SK-N-SH (cell line): ENCODE data around the gene SINHCAF. TPM values are rescaled to one million over a fixed set of nuclear protein-coding genes. Genes with fewer than 3 reads are reported as not detected.

Experiments
- CTCF ChIA-PET: fragments of 300-600, 350-600 bp; formaldehyde crosslinking; extraction: SDS; loops from one replicate; lab custom pipeline; 2021; lab: Yijun Ruan, JAX
- POLR2A ChIA-PET: fragments of 350-600 bp; sonication (Branson Sonifier 250); formaldehyde crosslinking; extraction: SDS; loops from one replicate; lab custom pipeline; 2020; ENCODE audit warnings: antibody characterized with exemption, inconsistent platforms; lab: Yijun Ruan, JAX
- DNase-seq: peaks from one replicate; pipeline ENCODE4 v3.0.0; 2012
- H2AFZ ChIP-seq: fragments of 200-600 bp; sonication (generic); 2 replicates; pipeline ENCODE4 v1.8.1; 2016; ENCODE audit warnings: antibody characterized with exemption, mild to moderate bottlenecking, low read depth
- H3F3A ChIP-seq: fragments of 200-600 bp; sonication (generic); replicated peaks from 2 replicates; pipeline ENCODE3; 2016; ENCODE audit warnings: antibody characterized with exemption, mild to moderate bottlenecking; ENCODE audit not compliant: insufficient read depth
- H3K27ac ChIP-seq, 2 experiments: fragments of 200-500 bp in 1 of 2; fragments of 200-600 bp in 1 of 2; sonication (Bioruptor generic) in 1 of 2; sonication (generic), shearing (Covaris generic) in 1 of 2; 2 replicates each; pipeline versions ENCODE4 v1.5.1 to v1.6.1; 2014 to 2016; ENCODE audit warnings: low read depth in 2 of 2, inconsistent platforms in 1 of 2, low read length in 1 of 2, mild to moderate bottlenecking in 1 of 2, mixed read lengths in 1 of 2
- H3K27me3 ChIP-seq: fragments of 200-600 bp; sonication (generic), shearing (Covaris generic); 2 replicates; pipeline ENCODE4 v1.6.1; 2016; ENCODE audit warnings: mixed run types; ENCODE audit not compliant: insufficient read depth
- H3K36me3 ChIP-seq, 2 experiments: fragments of 200-500 bp in 1 of 2; fragments of 200-600 bp in 1 of 2; sonication (Bioruptor generic) in 1 of 2; sonication (generic) in 1 of 2; replicated peaks in 1 of 2; 2 replicates each; pipeline versions ENCODE3 to v1.5.1; 2014 to 2016; ENCODE audit warnings: low read length in 1 of 2, mild to moderate bottlenecking in 1 of 2; ENCODE audit not compliant: insufficient read depth in 2 of 2, control insufficient read depth in 1 of 2
- H3K4me1 ChIP-seq, 2 experiments: fragments of 200-500 bp in 1 of 2; fragments of 200-600 bp in 1 of 2; sonication (Bioruptor generic) in 1 of 2; sonication (generic), shearing (Covaris generic) in 1 of 2; 2 replicates each; pipeline versions ENCODE4 v1.5.1 to v1.6.1; 2014 to 2016; ENCODE audit warnings: low read depth in 1 of 2, low read length in 1 of 2, mixed run types in 1 of 2; ENCODE audit not compliant: insufficient read depth in 2 of 2, control insufficient read depth in 1 of 2
- H3K4me2 ChIP-seq: fragments of 200-600 bp; sonication (generic), shearing (Covaris generic); 2 replicates; pipeline ENCODE4 v1.6.1; 2017; ENCODE audit warnings: mixed run types
- H3K4me3 ChIP-seq, 2 experiments: fragments of 200-500 bp in 1 of 2; fragments of 200-600 bp in 1 of 2; sonication (Bioruptor generic) in 1 of 2; sonication (generic), shearing (Covaris generic) in 1 of 2; 2 replicates each; pipeline versions ENCODE4 v1.5.1 to v1.8.1; 2014 to 2016; ENCODE audit warnings: low read depth in 2 of 2, inconsistent platforms in 1 of 2, low read length in 1 of 2, mild to moderate bottlenecking in 1 of 2, mixed read lengths in 1 of 2, moderate library complexity in 1 of 2
- H3K79me2 ChIP-seq: fragments of 200-600 bp; sonication (generic); 2 replicates; pipeline ENCODE4 v1.8.1; 2017; ENCODE audit warnings: mild to moderate bottlenecking; ENCODE audit not compliant: insufficient read depth
- H3K9ac ChIP-seq: fragments of 200-600 bp; sonication (generic); 2 replicates; pipeline ENCODE4 v1.6.1; 2017; ENCODE audit warnings: mixed run types
- H3K9me2 ChIP-seq: fragments of 200-600 bp; sonication (generic); 2 replicates; pipeline ENCODE4 v1.6.1; 2017; ENCODE audit warnings: mixed run types
- H3K9me3 ChIP-seq: fragments of 200-600 bp; sonication (generic); 2 replicates; pipeline ENCODE4 v1.6.1; 2017; ENCODE audit warnings: mixed run types, mild to moderate bottlenecking, moderate library complexity
- H4K20me1 ChIP-seq: fragments of 200-600 bp; sonication (generic); 2 replicates; pipeline ENCODE4 v1.6.1; 2017; ENCODE audit warnings: mild to moderate bottlenecking, mixed run types; ENCODE audit not compliant: insufficient read depth
- ELF1 ChIP-seq: IDR thresholded peaks from 2 replicates; pipeline ENCODE4 v1.4.0; 2012
- IRF3 ChIP-seq: fragments of 150-350 bp; IDR thresholded peaks from 2 replicates; pipeline ENCODE4 v1.6.1; 2016; ENCODE audit warnings: mild to moderate bottlenecking, low read depth, low read length
- MAX ChIP-seq: IDR thresholded peaks from 2 replicates; pipeline ENCODE4 v1.4.0; 2012; ENCODE audit warnings: low read depth
- NRF1 ChIP-seq: IDR thresholded peaks from 2 replicates; pipeline ENCODE4 v1.6.1; 2012; ENCODE audit warnings: low read depth, mild to moderate bottlenecking, low read length
- RCOR1 ChIP-seq: fragments of 150-350 bp; IDR thresholded peaks from 2 replicates; pipeline ENCODE4 v1.6.1; 2017; ENCODE audit warnings: antibody characterized with exemption, low read length
- RFX5 ChIP-seq: IDR thresholded peaks from 2 replicates; pipeline ENCODE4 v1.6.1; 2012; ENCODE audit warnings: mild to moderate bottlenecking, improper control_type of control experiment, low read length
- RXRA ChIP-seq: IDR thresholded peaks from 2 replicates; pipeline ENCODE4 v1.4.0; 2012; ENCODE audit warnings: low read depth, mild to moderate bottlenecking, borderline replicate concordance
- SMC3 ChIP-seq: IDR thresholded peaks from 2 replicates; pipeline ENCODE4 v1.6.1; 2012; ENCODE audit warnings: low read depth, low read length, improper control_type of control experiment
- TCF12 ChIP-seq: IDR thresholded peaks from 2 replicates; pipeline ENCODE4 v1.4.0; 2012
- TEAD4 ChIP-seq: IDR thresholded peaks from 2 replicates; pipeline ENCODE4 v1.4.0; 2012; ENCODE audit warnings: mild to moderate bottlenecking, borderline replicate concordance; ENCODE audit not compliant: insufficient read depth
- WGBS: methylation state at CpG from one replicate; pipeline ENCODE4 v1.1.6; 2017; ENCODE audit warnings: low lambda C conversion rate; 5-methylcytosine and 5-hydroxymethylcytosine counted together
- polyA plus RNA-seq, 3 experiments: library from polyadenylated mRNA; depleted of rRNA; stranded (reverse); fragments of >200 nt; gene quantifications; 2 replicates each; pipeline ENCODE4 v1.2.3, GENCODE V29; 2012
- TF ChIP-seq, protein P1 (sequence below): IDR thresholded peaks from 2 replicates; pipeline ENCODE4; 2012

The SINHCAF gene
- polyA plus RNA-seq, 1 of the 3 experiments (the other 2 are of a cell fraction), result 22.2 TPM

DNA sequence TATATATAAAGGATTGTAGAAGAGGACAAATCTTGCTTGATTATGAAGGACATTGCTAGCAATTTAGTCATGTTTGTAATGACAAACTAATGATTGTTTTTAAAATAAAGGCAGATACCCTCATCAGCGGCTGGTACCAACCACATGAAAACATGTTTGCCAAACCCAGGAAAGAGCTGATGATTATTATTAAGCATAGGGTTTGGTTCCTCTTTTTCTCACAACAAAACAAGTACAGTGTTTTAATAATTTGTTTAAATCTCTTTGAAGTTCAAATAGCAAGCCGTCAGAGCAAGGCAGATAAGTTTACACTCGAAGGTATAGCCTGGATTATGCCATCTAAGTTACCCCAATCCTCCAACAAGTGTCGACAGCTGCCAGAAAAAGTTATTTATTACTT lies 5.3 kb upstream of the SINHCAF start:
- Histone ChIP-seq H3F3A (peaks cover 10% of the 10 kb centered on the region), H3K79me2 (no peaks in the 10 kb centered on the region), H3K27me3 (no peaks in the 10 kb centered on the region), H3K27ac (no peak overlapping the region), H3K9me2 (no peaks in the 10 kb centered on the region), H4K20me1 (no peaks in the 10 kb centered on the region), H3K4me3 (no peak overlapping the region), H3K9me3 (no peaks in the 10 kb centered on the region), H2AFZ (no peak overlapping the region), H3K4me2 (no peak overlapping the region), H3K36me3 (no peaks in the 10 kb centered on the region), H3K9ac (no peak overlapping the region), H3K4me1 (no peaks in the 10 kb centered on the region)
- ChIA-PET POLR2A (no interaction called here), CTCF (interaction anchor here (0.5 to 1.0 kb wide), 3 partner anchors 14 to 727 kb away, joined by 3 read pairs; no protein-coding TSS in a partner anchor)
- TF ChIP-seq SMC3, result no peak
- TF ChIP-seq ELF1, result no peak
- TF ChIP-seq RCOR1, result no peak
- no peak for TF ChIP-seq RXRA
- no peak for DNase-seq
- WGBS, result 61% methylated on average over 4 of the region's 4 CpGs

DNA sequence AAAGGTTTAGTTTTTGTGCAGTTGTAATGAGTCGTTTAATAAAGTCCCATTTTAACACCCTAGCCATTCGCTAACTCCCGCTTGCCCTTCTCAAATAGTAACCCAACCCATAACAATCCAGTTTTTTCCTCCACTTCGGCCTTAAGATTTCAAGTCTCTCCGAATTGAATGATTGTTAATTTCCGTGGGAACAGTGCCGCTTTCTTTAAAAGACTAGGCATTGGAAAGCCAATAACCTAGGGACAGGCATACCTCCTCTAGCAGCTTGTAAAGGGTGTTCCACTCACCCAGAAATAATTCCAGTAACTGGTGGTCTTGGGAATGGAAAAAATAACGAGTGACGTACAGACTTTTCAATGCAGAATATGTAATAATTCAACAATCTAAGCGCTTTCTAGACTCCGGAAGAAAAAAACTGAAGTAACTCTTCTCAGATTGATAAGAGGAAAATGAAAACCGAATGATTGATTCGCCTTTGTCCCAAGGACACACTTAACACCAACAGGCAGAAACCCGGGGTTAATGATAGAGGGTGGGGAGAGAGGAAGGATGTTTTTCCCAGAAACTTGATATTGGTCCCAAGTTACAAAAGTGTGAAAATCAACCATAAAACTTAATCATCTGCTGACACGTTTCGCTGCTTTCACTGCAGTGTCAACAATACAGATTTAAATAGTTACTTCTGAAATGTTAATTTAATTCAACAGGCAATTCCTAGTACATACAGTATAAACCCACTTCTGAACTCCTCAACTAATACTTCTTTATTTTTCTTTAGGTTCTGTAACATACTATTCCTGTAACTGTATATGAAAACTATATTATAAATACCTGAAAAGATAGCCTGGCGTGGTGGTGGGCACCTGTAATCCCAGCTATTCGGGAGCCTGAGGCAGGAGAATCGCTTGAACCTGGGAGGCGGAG lies 1.0 kb upstream of the SINHCAF start:
- DNase-seq, result no peak
- ChIA-PET POLR2A (interaction anchor here (0.7 to 0.8 kb wide), 3 partner anchors 20 to 48 kb away, joined by 3 read pairs; no protein-coding TSS in a partner anchor), CTCF (interaction anchor here (0.6 to 1.2 kb wide), 3 partner anchors 21 to 786 kb away, joined by 3 to 4 read pairs (median 3); no protein-coding TSS in a partner anchor)
- Histone ChIP-seq H3K9ac (no peak overlapping the region), H3K4me3 (peak overlapping the region; percentile 76 to 80; a peak in 3 of 4 replicates), H2AFZ (peak overlapping the region; percentile 75; the same call in 1 of the 2 replicates), H3K9me3 (no peaks in the 10 kb centered on the region), H3K4me1 (peaks cover 4 to 11% of the 10 kb centered on the region in 2 experiments; a peak in 3 of 4 replicates), H3K79me2 (peaks cover 38% of the 10 kb centered on the region), H3K27ac (peak overlapping the region; percentile 22 to 66; a peak in 2 of 4 replicates), H3F3A (peaks cover 24% of the 10 kb centered on the region), H4K20me1 (peaks cover 3% of the 10 kb centered on the region; the same call in 1 of the 2 replicates), H3K36me3 (no peaks in the 10 kb centered on the region), H3K9me2 (no peaks in the 10 kb centered on the region), H3K4me2 (peak overlapping the region; percentile 97), H3K27me3 (no peaks in the 10 kb centered on the region)
- WGBS, result 80% methylated on average over 20 of the region's 20 CpGs
- TF ChIP-seq TCF12 (no peak), ELF1 (no peak), IRF3 (no peak), TEAD4 (no peak), RFX5 (no peak), NRF1 (no peak), MAX (no peak)
- TF ChIP-seq, protein P1, sequence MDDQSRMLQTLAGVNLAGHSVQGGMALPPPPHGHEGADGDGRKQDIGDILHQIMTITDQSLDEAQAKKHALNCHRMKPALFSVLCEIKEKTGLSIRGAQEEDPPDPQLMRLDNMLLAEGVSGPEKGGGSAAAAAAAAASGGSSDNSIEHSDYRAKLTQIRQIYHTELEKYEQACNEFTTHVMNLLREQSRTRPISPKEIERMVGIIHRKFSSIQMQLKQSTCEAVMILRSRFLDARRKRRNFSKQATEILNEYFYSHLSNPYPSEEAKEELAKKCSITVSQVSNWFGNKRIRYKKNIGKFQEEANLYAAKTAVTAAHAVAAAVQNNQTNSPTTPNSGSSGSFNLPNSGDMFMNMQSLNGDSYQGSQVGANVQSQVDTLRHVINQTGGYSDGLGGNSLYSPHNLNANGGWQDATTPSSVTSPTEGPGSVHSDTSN, result no peak
